H1 (cell line): ENCODE data around the gene ICA1. TPM values are rescaled to one million over a fixed set of nuclear protein-coding genes. Genes with fewer than 3 reads are reported as not detected.

Experiments used
- CTCF ChIA-PET: fragments of 300-600 bp; sonication (Branson Sonifier 250); formaldehyde crosslinking; loops from one replicate; lab custom pipeline; 2021; ENCODE audit not compliant: partially characterized antibody; lab: Charles Lee
- POLR2A ChIA-PET: fragments of 300-600 bp; sonication (Branson Sonifier 250); formaldehyde crosslinking; loops from one replicate; lab custom pipeline; 2021; ENCODE audit warnings: inconsistent platforms; ENCODE audit not compliant: partially characterized antibody; lab: Charles Lee
- DNase-seq, 2 experiments: peaks; one replicate each; pipeline versions ENCODE4 v3.0.0 to v3.0.0-alpha.2; 2010 to 2022; ENCODE audit warnings: low spot score in 2 of 2, low read depth in 1 of 2, mixed read lengths in 1 of 2
- FAIRE-seq: peaks from 2 replicates; lab custom pipeline; 2011; peaks lifted over from hg19 to GRCh38; lab: Jason Lieb, UNC
- H2AFZ ChIP-seq: 2 replicates; pipeline ENCODE4 v1.8.1; 2012; ENCODE audit warnings: low read length, inconsistent platforms
- H2AK5ac ChIP-seq: 2 replicates; pipeline ENCODE4 v1.6.1; 2013; ENCODE audit warnings: low read depth, low read length
- H2BK120ac ChIP-seq: replicated peaks from 2 replicates; pipeline ENCODE3; 2013; ENCODE audit warnings: low read depth, low read length, inconsistent platforms
- H2BK12ac ChIP-seq: 2 replicates; pipeline ENCODE4 v1.6.1; 2013; ENCODE audit warnings: low read depth, low read length
- H2BK15ac ChIP-seq: 2 replicates; pipeline ENCODE4 v1.6.1; 2013; ENCODE audit warnings: low read length
- H2BK20ac ChIP-seq: 2 replicates; pipeline ENCODE4 v1.6.1; 2013; ENCODE audit warnings: low read length
- H2BK5ac ChIP-seq: 2 replicates; pipeline ENCODE4 v1.6.1; 2013; ENCODE audit warnings: low read depth, low read length
- H3K14ac ChIP-seq: 2 replicates; pipeline ENCODE4 v1.6.1; 2013; ENCODE audit warnings: inconsistent platforms; ENCODE audit not compliant: insufficient read length
- H3K18ac ChIP-seq: 2 replicates; pipeline ENCODE4 v1.6.1; 2013; ENCODE audit warnings: low read length; ENCODE audit errors: extremely low read depth
- H3K23ac ChIP-seq: 2 replicates; pipeline ENCODE4 v1.6.1; 2013; ENCODE audit warnings: inconsistent platforms; ENCODE audit not compliant: insufficient read length
- H3K23me2 ChIP-seq: 2 replicates; pipeline ENCODE4 v1.6.1; 2013; ENCODE audit warnings: low read depth, low read length
- H3K27ac ChIP-seq: 2 replicates; pipeline ENCODE4 v1.6.1; 2011; ENCODE audit warnings: low read depth, low read length, inconsistent platforms
- H3K27me3 ChIP-seq, 4 experiments: replicated peaks in 1 of 4; 1 replicate in 1 of 4; 2 replicates in 3 of 4; pipeline versions ENCODE4 v1.6.1 to v1.8.1; 2011 to 2013; ENCODE audit warnings: low read length in 3 of 4, mild to moderate bottlenecking in 3 of 4, inconsistent platforms in 2 of 4, mixed read lengths in 2 of 4, moderate library complexity in 1 of 4; ENCODE audit not compliant: control insufficient read depth in 3 of 4, insufficient read depth in 3 of 4; ENCODE audit errors: extremely low read depth in 1 of 4
- H3K36me3 ChIP-seq, 4 experiments: 2 replicates each; pipeline versions ENCODE4 v1.6.1 to v1.8.1; 2011 to 2013; ENCODE audit warnings: mild to moderate bottlenecking in 4 of 4, low read length in 3 of 4, moderate library complexity in 2 of 4, control low read depth in 1 of 4, inconsistent platforms in 1 of 4; ENCODE audit not compliant: insufficient read depth in 4 of 4, control insufficient read depth in 2 of 4
- H3K4ac ChIP-seq: replicated peaks from 2 replicates; pipeline ENCODE3; 2013; ENCODE audit warnings: low read length, low read depth, mixed read lengths, inconsistent platforms; ENCODE audit not compliant: insufficient read length
- H3K4me1 ChIP-seq, 4 experiments: replicated peaks in 1 of 4; 1 replicate in 1 of 4; 2 replicates in 3 of 4; pipeline versions ENCODE4 v1.6.1 to v1.8.1; 2011 to 2013; ENCODE audit warnings: low read length in 3 of 4, inconsistent platforms in 2 of 4, mixed read lengths in 1 of 4; ENCODE audit not compliant: insufficient read depth in 4 of 4, control insufficient read depth in 3 of 4
- H3K4me2 ChIP-seq, 2 experiments: 2 replicates each; pipeline versions ENCODE4 v1.6.1 to v1.8.1; 2011 to 2013; ENCODE audit warnings: low read depth in 2 of 2, low read length in 2 of 2, control low read depth in 1 of 2, inconsistent platforms in 1 of 2, mild to moderate bottlenecking in 1 of 2; ENCODE audit not compliant: insufficient read depth in 1 of 2
- H3K4me3 ChIP-seq, 4 experiments: fragments of 200-600, 300-600 bp in 1 of 4; sonication (generic), shearing (Covaris generic), sonication (Bioruptor Twin) in 1 of 4; 2 replicates each; pipeline versions ENCODE4 v1.5.1 to v1.8.1; 2011 to 2016; ENCODE audit warnings: low read length in 4 of 4, low read depth in 3 of 4, control low read depth in 2 of 4, inconsistent platforms in 2 of 4, mild to moderate bottlenecking in 2 of 4, mixed read lengths in 1 of 4, moderate library complexity in 1 of 4; ENCODE audit not compliant: insufficient read depth in 2 of 4; ENCODE audit errors: extremely low read depth in 1 of 4
- H3K56ac ChIP-seq: replicated peaks from 2 replicates; pipeline ENCODE3; 2013; ENCODE audit warnings: low read depth, mild to moderate bottlenecking, mixed read lengths, low read length, inconsistent platforms; ENCODE audit not compliant: insufficient read length
- H3K79me1 ChIP-seq: 2 replicates; pipeline ENCODE4 v1.6.1; 2013; ENCODE audit warnings: low read depth, low read length, control low read depth
- H3K79me2 ChIP-seq, 2 experiments: 2 replicates each; pipeline versions ENCODE4 v1.6.1 to v1.8.1; 2012 to 2013; ENCODE audit warnings: low read length in 2 of 2, mild to moderate bottlenecking in 2 of 2, inconsistent platforms in 1 of 2; ENCODE audit not compliant: insufficient read depth in 2 of 2, control insufficient read depth in 1 of 2
- H3K9ac ChIP-seq, 4 experiments: replicated peaks in 1 of 4; 1 replicate in 1 of 4; 2 replicates in 3 of 4; pipeline versions ENCODE4 v1.6.1 to v1.8.1; 2011 to 2013; ENCODE audit warnings: low read depth in 3 of 4, low read length in 3 of 4, control low read depth in 2 of 4, mild to moderate bottlenecking in 2 of 4, moderate library complexity in 2 of 4, inconsistent platforms in 1 of 4; ENCODE audit errors: extremely low read depth in 1 of 4
- H3K9me3 ChIP-seq, 2 experiments: 2 replicates each; pipeline versions ENCODE4 v1.6.1 to v1.8.1; 2012 to 2013; ENCODE audit warnings: mild to moderate bottlenecking in 2 of 2, moderate library complexity in 2 of 2, control low read depth in 1 of 2, inconsistent platforms in 1 of 2, low read depth in 1 of 2, low read length in 1 of 2, mixed read lengths in 1 of 2; ENCODE audit not compliant: insufficient read depth in 2 of 2
- H4K20me1 ChIP-seq, 2 experiments: replicated peaks in 1 of 2; 2 replicates each; pipeline versions ENCODE3 to v1.8.1; 2011 to 2013; ENCODE audit warnings: inconsistent platforms in 2 of 2, low read length in 2 of 2, mild to moderate bottlenecking in 1 of 2; ENCODE audit not compliant: insufficient read depth in 2 of 2, control insufficient read depth in 1 of 2
- H4K5ac ChIP-seq: 2 replicates; pipeline ENCODE4 v1.6.1; 2013; ENCODE audit warnings: low read length, low read depth, mixed read lengths, inconsistent platforms; ENCODE audit not compliant: insufficient read length
- H4K8ac ChIP-seq: 2 replicates; pipeline ENCODE4 v1.8.0; 2013; ENCODE audit warnings: mild to moderate bottlenecking, moderate library complexity, low read length, inconsistent platforms; ENCODE audit not compliant: insufficient read depth; ENCODE audit errors: extremely low read depth
- H4K91ac ChIP-seq: replicated peaks from 2 replicates; pipeline ENCODE3; 2013; ENCODE audit warnings: low read length, mixed read lengths, inconsistent platforms; ENCODE audit not compliant: insufficient read length
- CHD2 ChIP-seq: IDR thresholded peaks from 2 replicates; pipeline ENCODE4 v1.6.1; 2012; ENCODE audit warnings: low read length, improper control_type of control experiment
- HDAC2 ChIP-seq, 2 experiments: fragments of 300-600 bp in 1 of 2; sonication (generic) in 1 of 2; IDR thresholded peaks; 2 replicates each; pipeline ENCODE4 v1.6.1; 2011 to 2012; ENCODE audit warnings: low read depth in 2 of 2, low read length in 2 of 2, mild to moderate bottlenecking in 2 of 2, moderate library complexity in 2 of 2, borderline replicate concordance in 1 of 2, inconsistent platforms in 1 of 2
- RFX5 ChIP-seq: IDR thresholded peaks from 2 replicates; pipeline ENCODE4 v1.6.1; 2011; ENCODE audit warnings: low read depth, low read length, improper control_type of control experiment, borderline replicate concordance
- SAP30 ChIP-seq: fragments of 300-600 bp; sonication (generic); IDR thresholded peaks from 2 replicates; pipeline ENCODE4 v1.7.1; 2012; ENCODE audit warnings: low read length, moderate library complexity, mild to moderate bottlenecking, inconsistent platforms; ENCODE audit not compliant: insufficient read depth, insufficient replicate concordance
- SUZ12 ChIP-seq: fragments of 200-600 bp; sonication (generic); IDR thresholded peaks from 2 replicates; pipeline ENCODE4 v1.6.1; 2012; ENCODE audit warnings: mild to moderate bottlenecking, inconsistent platforms, low read length, moderate library complexity, mixed read lengths
- WGBS, 2 experiments: shearing (Covaris generic) in 1 of 2; methylation state at CpG; one replicate each; pipeline versions ENCODE4 v1.1.6 to v1.1.7; 2013 to 2015; ENCODE audit warnings: low lambda C conversion rate in 2 of 2, mixed read lengths in 2 of 2, inconsistent platforms in 1 of 2, low coverage in 1 of 2, missing lambda C conversion rate in 1 of 2; ENCODE audit not compliant: insufficient replicate concordance in 2 of 2, insufficient coverage in 1 of 2, insufficient read length in 1 of 2; ENCODE audit errors: extremely low coverage in 1 of 2, missing lambda C conversion rate in 1 of 2; 5-methylcytosine and 5-hydroxymethylcytosine counted together
- polyA plus RNA-seq, 7 experiments: library from polyadenylated mRNA; depleted of rRNA in 3 of 7; stranded (reverse) in 5 of 7; unstranded in 2 of 7; fragments of >200 nt in 5 of 7; fragments of 200-250 nt in 2 of 7; gene quantifications; 1 replicate in 5 of 7; 2 replicates in 1 of 7; 4 replicates in 1 of 7; pipeline versions ENCODE4 v1.2.1 to v1.2.3, GENCODE V29; 2011 to 2013; ENCODE audit warnings: missing spikeins in 2 of 7, mixed read lengths in 2 of 7
- total RNA-seq: library from RNA; stranded (reverse); fragmentation: NEBNext Ultra II Directional; extraction: Animal tissue kit (Norgen Biotek cat#: 25700); gene quantifications from 2 replicates; pipeline ENCODE4 v1.2.1, GENCODE V29; 2021

The ICA1 gene
- total and polyA plus RNA-seq, 2 of the 8 experiments (the other 6 are each of a cell fraction or from before 2014, with no cell fraction given): 14.9 to 37.1 TPM

- no peak overlapping the region for H2BK5ac ChIP-seq
- POLR2A ChIA-PET: no interaction called here
- H2BK120ac ChIP-seq: no peak overlapping the region
- H3K23me2 ChIP-seq: no peaks in the 10 kb centered on the region
- no peaks in the 10 kb centered on the region for H3K4me1 ChIP-seq
- no peak overlapping the region for H2BK15ac ChIP-seq
- no peak overlapping the region for H4K8ac ChIP-seq
- no peak overlapping the region for H2BK20ac ChIP-seq
- H3K4ac ChIP-seq: no peak overlapping the region
- H3K56ac ChIP-seq: no peak overlapping the region
- H3K9me3 ChIP-seq: 0 out of 4 replicates have a peak, but pooled peaks cover 0 to 2% of the 10 kb centered on the region in 2 experiments
- H3K18ac ChIP-seq: no peak overlapping the region
- no peaks in the 10 kb centered on the region for H3K27me3 ChIP-seq
- H3K4me3 ChIP-seq: no peak overlapping the region
- H4K91ac ChIP-seq: no peak overlapping the region
- no peak for FAIRE-seq
- H3K79me2 ChIP-seq: no peaks in the 10 kb centered on the region
- no peak overlapping the region for H2BK12ac ChIP-seq
- no peak overlapping the region for H2AK5ac ChIP-seq
- H3K36me3 ChIP-seq: no peaks in the 10 kb centered on the region
- H2AFZ ChIP-seq: no peak overlapping the region
- no peaks in the 10 kb centered on the region for H4K20me1 ChIP-seq
- WGBS, 2 experiments: 92% methylated on average over 2 of the region's 2 CpGs; no CpG with 5 or more reads in 1 of the 2 experiments
- no peak overlapping the region for H3K9ac ChIP-seq
- TF ChIP-seq SUZ12 (no peak), CHD2 (no peak), HDAC2 (IDR thresholded peaks at IDR 0.05; ENCODE audit: borderline replicate concordance in 1 of 2, low read depth in 2 of 2, low read length in 2 of 2) (no peak), RFX5 (no peak), SAP30 (no peak)
- TF ChIP-seq, all 59 proteins: peak for 0
- H4K5ac ChIP-seq: no peak overlapping the region
- H3K14ac ChIP-seq: no peak overlapping the region
- no peak overlapping the region for H3K27ac ChIP-seq
- H3K79me1 ChIP-seq: no peaks in the 10 kb centered on the region
- no peak for DNase-seq
- CTCF ChIA-PET: no interaction called here
- no peak overlapping the region for H3K23ac ChIP-seq
- H3K4me2 ChIP-seq: no peak overlapping the region
Measured at GRCh38 chr7:8092140-8092539, 169.8 kb downstream of the ICA1 start.
